ENCODE results near the gene HLF.

DNA sequence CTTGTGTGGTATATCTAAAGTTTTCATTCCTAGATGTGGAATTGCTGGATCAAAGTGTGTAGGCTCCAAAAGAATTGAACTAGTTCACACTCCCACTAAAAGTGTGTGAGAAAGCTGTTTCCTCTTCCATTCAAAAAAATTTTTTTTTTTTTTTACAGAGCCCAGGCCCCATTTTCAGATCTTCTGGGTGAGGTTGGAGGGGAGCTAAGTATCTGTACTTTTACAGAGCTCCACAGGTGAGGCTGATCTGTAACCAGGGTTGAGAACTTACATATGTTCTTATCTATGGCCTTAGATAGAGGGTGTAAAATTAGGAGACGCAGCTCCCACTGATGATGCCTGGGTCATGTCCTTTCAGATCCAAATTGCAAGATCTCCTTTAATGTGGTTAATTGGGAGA is 31.9 kb downstream of the HLF start:
- TF ChIP-seq, protein P1, sequence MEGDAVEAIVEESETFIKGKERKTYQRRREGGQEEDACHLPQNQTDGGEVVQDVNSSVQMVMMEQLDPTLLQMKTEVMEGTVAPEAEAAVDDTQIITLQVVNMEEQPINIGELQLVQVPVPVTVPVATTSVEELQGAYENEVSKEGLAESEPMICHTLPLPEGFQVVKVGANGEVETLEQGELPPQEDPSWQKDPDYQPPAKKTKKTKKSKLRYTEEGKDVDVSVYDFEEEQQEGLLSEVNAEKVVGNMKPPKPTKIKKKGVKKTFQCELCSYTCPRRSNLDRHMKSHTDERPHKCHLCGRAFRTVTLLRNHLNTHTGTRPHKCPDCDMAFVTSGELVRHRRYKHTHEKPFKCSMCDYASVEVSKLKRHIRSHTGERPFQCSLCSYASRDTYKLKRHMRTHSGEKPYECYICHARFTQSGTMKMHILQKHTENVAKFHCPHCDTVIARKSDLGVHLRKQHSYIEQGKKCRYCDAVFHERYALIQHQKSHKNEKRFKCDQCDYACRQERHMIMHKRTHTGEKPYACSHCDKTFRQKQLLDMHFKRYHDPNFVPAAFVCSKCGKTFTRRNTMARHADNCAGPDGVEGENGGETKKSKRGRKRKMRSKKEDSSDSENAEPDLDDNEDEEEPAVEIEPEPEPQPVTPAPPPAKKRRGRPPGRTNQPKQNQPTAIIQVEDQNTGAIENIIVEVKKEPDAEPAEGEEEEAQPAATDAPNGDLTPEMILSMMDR (IDR thresholded peaks at IDR 0.05; ENCODE audit: insufficient read depth, low read length): no peak
- TF ChIP-seq GABPA (IDR thresholded peaks at IDR 0.05; ENCODE audit: low read depth): no peak
